ENCODE measurements around the gene SPOCK1.
"Not testable (repeated sequence)": the region's sequence is repeated elsewhere in the genome, so short reads cannot be mapped to it uniquely, and the experiment has no call there.

SPOCK1 gene

GRCh38 chr5:137501846-137502406 is 2.8 kb upstream of the SPOCK1 start:
- CTCF ChIA-PET = interaction anchor here (1.7 kb wide), 1 partner anchor 181 kb away, joined by 9 read pairs; no protein-coding TSS in a partner anchor
- H3K27me3 Mint-ChIP-seq = peaks cover 22% of the 10 kb centered on the region
- no peak for DNase-seq
- H3K27ac Mint-ChIP-seq = no peak overlapping the region
- no peak overlapping the region for H3K4me3 Mint-ChIP-seq
- no peaks in the 10 kb centered on the region for H3K36me3 Mint-ChIP-seq
- H3K4me1 Mint-ChIP-seq = no peaks in the 10 kb centered on the region
- H3K9me3 Mint-ChIP-seq = no peaks in the 10 kb centered on the region

DNA sequence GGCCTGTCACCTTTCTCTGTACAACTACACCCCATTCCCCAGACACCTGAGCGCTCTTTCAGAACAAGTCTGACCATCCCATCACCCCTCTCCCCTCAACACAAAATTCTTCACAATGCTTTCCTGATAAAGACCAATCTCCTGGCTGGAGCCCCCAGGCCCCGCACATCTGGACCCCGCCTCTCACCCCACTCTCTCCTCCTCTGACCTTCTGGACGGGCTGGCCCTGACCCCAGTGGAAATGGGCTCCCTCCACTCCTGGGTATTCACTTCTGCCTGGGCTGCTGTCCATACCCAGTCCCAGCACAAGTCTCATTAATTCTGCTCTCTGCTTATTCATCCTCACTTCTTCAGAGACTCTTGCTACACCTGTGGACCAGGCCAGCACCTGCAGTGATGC is 2.1 kb upstream of the SPOCK1 start:
- Mint-ChIP-seq H3K27me3 (peaks cover 29% of the 10 kb centered on the region), H3K27ac (no peak overlapping the region)
- CTCF ChIA-PET = interaction anchor here (0.7 to 1.7 kb wide), 2 partner anchors 112 to 181 kb away, joined by 4 to 9 read pairs; no protein-coding TSS in a partner anchor

DNA sequence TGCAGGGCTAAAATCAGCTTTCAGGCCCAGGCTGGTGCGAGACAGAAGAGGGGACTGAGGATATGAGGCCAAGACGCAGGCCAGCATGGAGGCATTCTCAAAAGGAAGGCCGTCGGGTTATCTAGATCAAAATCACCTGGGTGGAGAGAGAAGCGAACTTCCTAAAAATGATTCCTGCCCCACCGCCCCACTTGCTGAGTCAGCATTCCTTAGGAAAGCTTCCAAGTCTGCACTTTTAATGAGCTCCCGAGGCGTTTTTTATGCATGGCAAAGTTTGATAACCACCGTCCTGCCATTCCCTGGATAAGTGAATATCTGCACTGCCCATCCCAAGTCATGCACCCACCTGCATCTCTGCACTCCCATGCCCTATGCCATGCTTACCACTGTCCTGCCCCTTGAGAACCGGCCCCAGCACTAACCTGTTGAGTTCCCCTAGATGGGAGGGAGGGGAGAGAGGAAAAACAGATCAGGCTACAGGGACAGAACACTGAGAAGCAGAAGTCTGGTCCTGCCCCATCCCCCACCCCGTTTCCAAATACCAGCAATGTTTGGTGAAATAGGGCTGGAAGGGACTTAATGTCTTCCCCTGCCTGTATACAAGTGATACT is 1.6 kb upstream of the SPOCK1 start:
- no peak overlapping the region for H3K27ac Mint-ChIP-seq

More for the DNA sequence above, 2.1 kb upstream of the SPOCK1 start:
- Mint-ChIP-seq H3K4me3 (no peak overlapping the region), H3K9me3 (no peaks in the 10 kb centered on the region), H3K4me1 (no peaks in the 10 kb centered on the region), H3K36me3 (no peaks in the 10 kb centered on the region)
- DNase-seq = no peak

DNA sequence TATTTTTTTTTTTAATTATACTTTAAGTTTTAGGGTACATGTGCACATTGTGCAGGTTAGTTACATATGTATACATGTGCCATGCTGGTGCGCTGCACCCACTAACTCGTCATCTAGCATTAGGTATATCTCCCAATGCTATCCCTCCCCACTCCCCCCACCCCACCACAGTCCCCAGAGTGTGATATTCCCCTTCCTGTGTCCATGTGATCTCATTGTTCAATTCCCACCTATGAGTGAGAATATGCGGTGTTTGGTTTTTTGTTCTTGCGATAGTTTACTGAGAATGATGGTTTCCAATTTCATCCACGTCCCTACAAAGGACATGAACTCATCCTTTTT is 351 bp upstream of the SPOCK1 start:
- H3K9me3 Mint-ChIP-seq, H3K4me1 Mint-ChIP-seq, H3K36me3 Mint-ChIP-seq, H3K27ac Mint-ChIP-seq, H3K4me3 Mint-ChIP-seq, DNase-seq: not testable (repeated sequence)
- CTCF ChIA-PET = interaction anchor here (1.2 kb wide), 1 partner anchor 178 kb away, joined by 3 read pairs; no protein-coding TSS in a partner anchor
- H3K27me3 Mint-ChIP-seq = peaks cover 32% of the 10 kb centered on the region

More for the DNA sequence above, 1.6 kb upstream of the SPOCK1 start:
- DNase-seq = no peak
- H3K4me3 Mint-ChIP-seq = no peak overlapping the region
- CTCF ChIA-PET = interaction anchor here (0.7 to 1.7 kb wide), 2 partner anchors 112 to 180 kb away, joined by 4 to 9 read pairs; no protein-coding TSS in a partner anchor
- H3K9me3 Mint-ChIP-seq = no peaks in the 10 kb centered on the region
- peaks cover 32% of the 10 kb centered on the region for H3K27me3 Mint-ChIP-seq
- no peaks in the 10 kb centered on the region for H3K36me3 Mint-ChIP-seq
- no peaks in the 10 kb centered on the region for H3K4me1 Mint-ChIP-seq

DNA sequence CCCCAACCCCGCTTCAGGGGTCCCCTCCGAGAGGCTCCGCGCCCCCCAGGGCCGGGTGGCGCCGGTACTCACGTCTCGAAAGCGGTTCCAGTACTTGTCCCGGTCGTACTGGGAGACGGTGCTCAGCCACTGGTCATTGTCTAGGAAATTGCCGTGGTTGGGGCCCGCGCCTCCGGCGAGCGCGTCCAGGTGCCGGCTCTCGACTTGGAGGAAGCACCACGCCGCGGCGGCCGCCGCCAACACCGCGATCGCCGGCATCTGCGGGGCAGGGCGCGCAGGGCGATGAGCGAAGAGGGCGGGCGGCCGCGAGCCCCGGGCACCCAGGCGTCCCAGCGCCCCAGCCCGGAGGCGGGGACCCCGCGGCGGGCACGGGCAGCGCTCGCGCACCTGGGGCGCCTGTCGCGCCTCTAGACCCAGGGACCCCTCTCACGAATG is 808 bp downstream of the SPOCK1 start:
- H3K4me3 Mint-ChIP-seq = no peak overlapping the region
- no peak for DNase-seq
- CTCF ChIA-PET = interaction anchor here (1.0 to 1.4 kb wide), 3 partner anchors 153 to 178 kb away, joined by 3 to 4 read pairs (median 4); no protein-coding TSS in a partner anchor
- H3K4me1 Mint-ChIP-seq = no peaks in the 10 kb centered on the region
- H3K27ac Mint-ChIP-seq = no peak overlapping the region
- no peaks in the 10 kb centered on the region for H3K9me3 Mint-ChIP-seq
- H3K36me3 Mint-ChIP-seq = no peaks in the 10 kb centered on the region
- H3K27me3 Mint-ChIP-seq = peaks cover 32% of the 10 kb centered on the region

DNA sequence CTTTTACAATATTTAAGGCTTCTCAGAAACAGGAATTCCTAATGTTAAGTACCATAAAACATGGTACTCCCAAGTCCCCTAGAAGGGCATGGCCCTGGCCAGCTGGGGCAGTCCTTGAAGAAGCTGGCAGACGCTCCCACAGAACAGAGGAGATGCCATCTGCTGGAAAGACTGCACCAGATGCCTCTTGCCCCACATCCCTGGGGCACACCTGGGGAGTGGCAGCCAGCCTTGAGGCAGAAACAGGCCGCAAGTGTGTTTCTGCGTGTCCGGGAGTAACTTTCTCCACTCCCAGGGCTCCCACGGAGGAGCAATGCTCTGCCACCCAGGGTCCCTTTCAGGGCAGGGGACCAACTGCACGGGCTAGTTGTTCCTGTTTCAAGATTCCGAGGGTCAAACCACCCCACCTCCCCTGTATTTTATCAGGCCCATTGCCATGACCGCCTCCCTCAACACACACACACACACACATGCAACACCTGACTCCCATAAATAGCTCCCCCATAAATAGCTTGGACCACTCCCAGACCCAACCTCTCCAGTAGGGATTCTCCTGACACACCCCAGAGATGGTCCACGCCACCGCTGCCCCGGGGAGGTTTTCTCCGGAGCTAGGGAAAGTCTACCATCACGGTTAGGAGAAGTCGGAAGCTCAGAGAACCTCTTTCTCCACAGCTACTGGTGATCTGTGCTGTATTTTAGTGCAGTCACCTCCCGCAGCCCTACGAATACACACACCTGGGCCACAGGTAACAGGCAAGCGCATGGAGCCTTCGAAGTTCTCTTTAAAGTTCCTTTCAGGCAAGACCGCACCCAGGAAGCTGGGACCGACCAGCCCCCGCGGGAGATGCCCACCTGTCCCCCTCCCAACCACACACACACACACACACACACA is 1.5 kb downstream of the SPOCK1 start:
- no peak for DNase-seq
- CTCF ChIA-PET = interaction anchor here (1.4 to 3.2 kb wide), 2 partner anchors 153 to 178 kb away, joined by 4 to 17 read pairs; no protein-coding TSS in a partner anchor
- H3K4me3 Mint-ChIP-seq = no peak overlapping the region
- no peak overlapping the region for H3K27ac Mint-ChIP-seq
- no peaks in the 10 kb centered on the region for H3K9me3 Mint-ChIP-seq
- no peaks in the 10 kb centered on the region for H3K4me1 Mint-ChIP-seq
- peaks cover 32% of the 10 kb centered on the region for H3K27me3 Mint-ChIP-seq
- no peaks in the 10 kb centered on the region for H3K36me3 Mint-ChIP-seq

- H3K4me3 Mint-ChIP-seq = no peak overlapping the region
- CTCF ChIA-PET = interaction anchor here (3.2 kb wide), 1 partner anchor 177 kb away, joined by 17 read pairs; no protein-coding TSS in a partner anchor
- DNase-seq = no peak
These were observed 2.2 kb downstream of the SPOCK1 start for GRCh38 chr5:137496919-137497318.

DNA sequence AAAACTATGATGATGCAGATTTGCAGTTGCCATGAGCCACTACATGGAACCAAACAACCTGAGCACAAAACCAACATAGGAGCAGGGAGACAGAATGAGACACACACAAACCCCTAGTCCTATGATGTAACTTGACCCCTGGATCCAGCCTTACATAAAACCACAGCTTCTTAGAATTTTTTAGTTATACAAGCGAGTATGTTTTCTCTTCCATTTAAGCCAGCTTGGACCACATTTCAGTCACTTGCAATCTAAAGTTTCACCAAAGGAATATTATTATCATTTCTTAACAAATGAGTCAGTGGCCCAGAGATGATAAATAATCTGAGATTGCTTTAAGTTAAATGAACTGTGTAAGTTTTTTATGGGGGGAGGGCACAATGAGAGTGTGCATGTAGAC is 6.8 kb downstream of the SPOCK1 start:
- DNase-seq = no peak
- no peaks in the 10 kb centered on the region for H3K4me1 Mint-ChIP-seq
- H3K9me3 Mint-ChIP-seq = no peaks in the 10 kb centered on the region
- no peak overlapping the region for H3K4me3 Mint-ChIP-seq
- H3K36me3 Mint-ChIP-seq = no peaks in the 10 kb centered on the region
- H3K27ac Mint-ChIP-seq = no peak overlapping the region
- CTCF ChIA-PET = no interaction called here
- peaks cover 14% of the 10 kb centered on the region for H3K27me3 Mint-ChIP-seq

More at GRCh38 chr5:137496919-137497318, 2.2 kb downstream of the SPOCK1 start:
- Mint-ChIP-seq H3K36me3 (no peaks in the 10 kb centered on the region), H3K27ac (no peak overlapping the region), H3K4me1 (no peaks in the 10 kb centered on the region), H3K27me3 (peaks cover 32% of the 10 kb centered on the region), H3K9me3 (no peaks in the 10 kb centered on the region)

DNA sequence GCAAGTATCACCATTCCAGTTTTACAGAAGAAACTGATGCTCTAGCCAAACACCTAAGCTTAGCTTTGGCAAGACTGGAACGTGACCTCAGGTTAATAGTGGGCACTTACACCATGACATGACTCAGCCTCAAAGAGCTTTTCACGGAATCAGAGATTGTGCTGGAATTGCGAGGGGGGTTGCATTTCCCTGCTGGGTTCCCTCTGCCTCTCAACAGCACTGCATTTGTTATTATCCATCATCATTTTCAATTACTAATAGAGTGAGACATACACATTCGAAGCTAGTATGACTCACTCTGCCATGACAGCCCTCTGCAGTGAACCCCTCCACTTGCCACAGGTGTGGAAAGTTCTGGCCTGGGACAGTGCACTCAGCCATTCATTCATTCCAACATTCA is 8.0 kb downstream of the SPOCK1 start:
- Mint-ChIP-seq H3K4me1 (no peaks in the 10 kb centered on the region), H3K27ac (no peak overlapping the region), H3K4me3 (no peak overlapping the region), H3K9me3 (no peaks in the 10 kb centered on the region), H3K36me3 (no peaks in the 10 kb centered on the region), H3K27me3 (peaks cover 2% of the 10 kb centered on the region)
- no peak for DNase-seq
- CTCF ChIA-PET = interaction anchor here (0.6 to 1.5 kb wide), 2 partner anchors 8 to 171 kb away, joined by 3 to 4 read pairs; no protein-coding TSS in a partner anchor

DNA sequence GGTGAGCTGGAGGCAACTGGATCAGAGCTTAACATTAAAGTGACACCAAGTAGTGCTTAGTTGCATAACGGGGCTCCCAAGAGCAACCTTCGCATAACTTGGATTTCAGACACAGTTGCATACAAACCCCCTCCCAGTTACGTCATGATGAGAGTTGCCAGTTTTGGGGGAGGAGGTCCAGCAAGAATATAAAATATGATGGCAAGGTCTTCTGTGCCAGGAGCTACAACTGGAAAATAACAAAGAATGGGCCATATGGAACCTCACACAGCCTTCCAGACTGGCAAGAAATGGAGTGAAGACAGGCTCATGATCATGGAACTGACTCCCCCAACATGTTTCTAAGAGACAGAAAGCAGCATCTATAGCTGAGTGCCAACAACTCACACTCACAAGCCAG is 8.5 kb downstream of the SPOCK1 start:
- no peak for DNase-seq
- H3K4me1 Mint-ChIP-seq = no peaks in the 10 kb centered on the region
- H3K36me3 Mint-ChIP-seq = no peaks in the 10 kb centered on the region
- no peak overlapping the region for H3K27ac Mint-ChIP-seq
- CTCF ChIA-PET = interaction anchor here (1.5 kb wide), 1 partner anchor 170 kb away, joined by 4 read pairs; no protein-coding TSS in a partner anchor
- H3K27me3 Mint-ChIP-seq = no peaks in the 10 kb centered on the region
- no peak overlapping the region for H3K4me3 Mint-ChIP-seq
- H3K9me3 Mint-ChIP-seq = no peaks in the 10 kb centered on the region

GRCh38 chr5:137488974-137489373 is 10.2 kb downstream of the SPOCK1 start:
- CTCF ChIA-PET = no interaction called here
- no peak for DNase-seq

DNA sequence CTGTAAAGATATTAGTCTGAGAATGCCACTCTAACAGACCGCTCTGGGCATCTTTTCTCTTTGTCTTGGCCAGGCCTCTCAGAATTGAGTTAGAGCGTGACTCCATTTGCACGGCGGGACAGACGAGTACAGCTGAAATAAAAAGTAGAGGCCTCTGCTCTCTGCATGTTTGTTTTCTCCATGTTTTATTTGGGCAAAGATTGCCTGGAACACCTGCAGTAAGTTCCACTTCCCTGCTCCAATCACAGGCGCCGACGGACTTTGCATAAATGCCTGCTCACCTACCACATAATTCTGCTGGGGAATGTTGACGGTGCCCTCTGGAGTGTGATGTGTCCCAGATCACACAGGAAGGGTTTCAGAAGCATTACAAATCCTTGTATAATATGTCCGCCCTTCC is 10.6 kb downstream of the SPOCK1 start:
- CTCF ChIA-PET = no interaction called here
- no peaks in the 10 kb centered on the region for H3K36me3 Mint-ChIP-seq
- no peak overlapping the region for H3K27ac Mint-ChIP-seq
- H3K4me3 Mint-ChIP-seq = no peak overlapping the region
- H3K27me3 Mint-ChIP-seq = no peaks in the 10 kb centered on the region
- H3K4me1 Mint-ChIP-seq = no peaks in the 10 kb centered on the region
- DNase-seq = no peak
- no peaks in the 10 kb centered on the region for H3K9me3 Mint-ChIP-seq

More at GRCh38 chr5:137488974-137489373, 10.2 kb downstream of the SPOCK1 start:
- H3K4me3 Mint-ChIP-seq = no peak overlapping the region
- no peaks in the 10 kb centered on the region for H3K36me3 Mint-ChIP-seq
- no peaks in the 10 kb centered on the region for H3K9me3 Mint-ChIP-seq
- no peaks in the 10 kb centered on the region for H3K27me3 Mint-ChIP-seq
- H3K4me1 Mint-ChIP-seq = no peaks in the 10 kb centered on the region
- no peak overlapping the region for H3K27ac Mint-ChIP-seq

DNA sequence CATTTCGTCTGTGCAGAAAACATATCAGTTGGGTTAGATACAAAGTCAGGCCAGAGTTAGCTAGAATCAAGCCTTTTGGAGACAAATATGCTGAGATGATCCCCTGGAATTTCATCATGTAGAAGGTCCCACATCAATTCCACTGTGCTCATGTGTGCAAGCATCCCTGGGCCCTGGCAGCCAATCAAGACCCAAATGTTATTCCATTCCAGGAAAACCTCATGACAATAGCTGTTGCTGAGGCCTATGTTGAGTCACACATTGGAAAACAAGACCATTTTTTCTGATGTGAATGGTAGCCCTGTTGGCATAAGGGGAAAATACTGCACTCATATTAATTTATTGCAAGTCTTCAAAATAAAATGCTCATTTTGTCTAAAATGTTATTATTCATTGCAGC is 11.5 kb downstream of the SPOCK1 start:
- H3K4me3 Mint-ChIP-seq = no peak overlapping the region
- DNase-seq = no peak
- no peak overlapping the region for H3K27ac Mint-ChIP-seq
- H3K27me3 Mint-ChIP-seq = no peaks in the 10 kb centered on the region
- H3K36me3 Mint-ChIP-seq = no peaks in the 10 kb centered on the region
- H3K4me1 Mint-ChIP-seq = no peaks in the 10 kb centered on the region
- no peaks in the 10 kb centered on the region for H3K9me3 Mint-ChIP-seq
- CTCF ChIA-PET = no interaction called here

DNA sequence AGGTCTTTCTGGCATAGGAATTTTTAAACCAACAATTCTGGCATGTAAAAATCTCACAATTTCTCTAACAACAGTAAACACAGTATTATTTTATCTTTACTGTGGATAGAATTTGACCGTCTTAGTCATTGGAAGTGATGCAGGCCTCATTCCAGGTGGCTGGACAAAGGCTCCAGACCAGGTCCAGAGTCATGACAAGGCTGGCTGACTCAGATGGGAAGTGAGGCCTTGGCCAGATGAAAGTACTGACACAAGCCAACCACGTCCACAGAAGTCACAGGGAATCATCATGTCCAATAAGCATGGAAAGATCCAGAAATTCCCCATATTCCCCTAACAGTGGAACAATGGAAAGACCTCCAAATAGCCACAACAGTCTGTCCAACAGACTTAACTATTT is 12.4 kb downstream of the SPOCK1 start:
- DNase-seq = no peak
- CTCF ChIA-PET = no interaction called here
- H3K36me3 Mint-ChIP-seq = no peaks in the 10 kb centered on the region
- no peaks in the 10 kb centered on the region for H3K4me1 Mint-ChIP-seq
- no peak overlapping the region for H3K27ac Mint-ChIP-seq
- H3K9me3 Mint-ChIP-seq = no peaks in the 10 kb centered on the region
- H3K4me3 Mint-ChIP-seq = no peak overlapping the region
- no peaks in the 10 kb centered on the region for H3K27me3 Mint-ChIP-seq

Data from activated naive CD4-positive, alpha-beta T cell treated with anti-CD3 and anti-CD28 coated beads, Interleukin-2, amount 10 ng/mL, durations not matched to agents 7 days and 5 days (primary cell).